GM15510 (cell line): Measurements from ENCODE around the gene EVI2A.

Experiments
- POLR2A ChIP-seq: IDR thresholded peaks from 3 replicates; pipeline ENCODE4 v1.6.1; 2011; ENCODE audit warnings: borderline replicate concordance; ENCODE audit not compliant: insufficient read length; ENCODE audit errors: extremely low read depth

Gene EVI2A

DNA sequence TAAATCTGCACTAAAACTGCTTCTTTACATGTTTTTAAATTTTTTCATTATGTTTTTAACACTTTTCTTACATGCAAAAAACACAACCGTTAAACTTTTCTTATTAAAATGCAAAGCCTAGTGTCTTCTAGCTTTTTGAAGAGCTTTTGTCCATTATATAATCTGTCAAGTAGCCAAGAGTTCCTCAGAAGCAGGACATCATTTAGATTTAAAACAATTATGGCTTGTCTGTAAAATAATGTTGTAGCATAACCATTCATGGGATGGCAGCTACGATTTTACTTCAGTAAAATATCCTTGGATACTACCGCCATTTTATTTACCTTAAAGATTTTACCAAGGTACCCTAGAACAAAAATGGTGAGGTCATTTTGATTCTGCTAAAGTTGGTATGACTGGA lies 27.2 kb downstream of the EVI2A start:
- TF ChIP-seq POLR2A = no peak

DNA sequence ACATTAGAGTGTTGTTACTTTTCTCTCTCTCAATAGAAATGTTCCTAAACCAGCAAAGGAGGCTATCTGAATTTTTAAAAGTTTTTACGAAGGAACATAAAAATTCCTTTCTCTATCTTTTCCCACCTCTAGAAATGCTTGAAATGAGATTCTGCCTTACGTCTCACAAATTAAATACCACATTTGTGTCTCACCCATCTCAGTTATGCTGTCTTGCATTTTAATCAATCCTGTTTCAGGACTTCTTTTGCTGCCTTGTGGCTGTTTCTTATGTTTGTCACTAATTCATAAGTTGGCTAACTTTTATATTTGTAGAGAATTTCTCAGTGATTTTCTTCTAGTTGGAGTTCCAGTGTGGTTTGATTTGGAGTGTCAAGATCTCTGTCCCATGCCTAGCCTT lies 27.8 kb downstream of the EVI2A start:
- TF ChIP-seq POLR2A = no peak

DNA sequence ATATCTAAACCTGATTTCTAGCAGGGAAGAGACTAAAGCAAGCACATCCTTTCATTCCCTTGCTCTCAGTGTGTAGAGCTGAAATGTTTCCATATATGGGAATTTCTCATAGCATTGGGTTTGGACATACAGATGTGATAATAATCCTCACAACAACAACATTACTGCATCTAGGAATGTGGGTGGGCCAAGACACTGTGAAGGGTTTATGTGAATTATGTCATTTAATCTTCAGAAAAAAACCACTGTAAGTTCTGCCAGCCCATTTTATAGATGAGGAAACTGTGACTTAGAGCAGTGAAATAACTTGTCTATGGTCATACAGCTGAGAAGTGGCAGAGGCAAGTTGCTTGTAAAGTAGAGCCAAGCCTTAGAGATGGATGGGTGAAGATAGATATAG lies 29.6 kb downstream of the EVI2A start:
- no peak for TF ChIP-seq POLR2A

DNA sequence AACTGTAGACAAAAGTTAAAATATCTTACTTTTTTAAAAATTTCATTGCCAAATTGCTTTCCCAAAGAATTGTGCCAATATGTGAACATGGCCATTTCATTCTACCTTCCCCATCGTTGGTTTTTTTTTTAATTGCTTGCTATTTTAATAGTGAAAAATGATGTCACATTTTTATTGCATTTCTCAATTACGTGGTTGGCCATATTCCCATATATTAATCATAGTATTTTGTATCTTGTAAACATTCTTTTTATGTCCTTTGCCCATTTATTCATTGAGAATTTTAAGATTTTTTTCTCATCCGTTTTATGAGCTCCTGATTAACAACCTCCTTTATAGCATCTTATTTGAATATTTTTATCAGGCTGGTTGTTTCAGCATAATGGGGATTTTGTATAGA lies 31.6 kb downstream of the EVI2A start:
- TF ChIP-seq POLR2A = no peak

DNA sequence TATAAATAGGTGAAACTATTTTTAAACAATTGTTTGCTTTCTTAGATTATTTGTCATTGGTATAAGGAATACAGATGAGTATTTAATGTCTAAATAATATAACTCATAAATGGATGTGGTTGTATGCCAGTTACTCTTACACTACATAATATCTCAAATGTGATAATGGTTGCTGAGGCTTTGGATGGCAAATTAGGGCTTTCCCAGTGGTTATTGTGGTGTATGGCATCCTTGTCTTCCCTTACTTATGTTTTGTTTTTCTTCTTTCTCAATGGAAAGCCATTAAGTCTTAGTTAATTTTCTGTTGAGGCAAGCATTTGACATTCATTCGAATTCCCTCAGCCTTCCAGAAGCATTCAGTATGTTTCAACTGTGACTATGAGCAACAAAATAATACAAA lies 34.8 kb downstream of the EVI2A start:
- no peak for TF ChIP-seq POLR2A

DNA sequence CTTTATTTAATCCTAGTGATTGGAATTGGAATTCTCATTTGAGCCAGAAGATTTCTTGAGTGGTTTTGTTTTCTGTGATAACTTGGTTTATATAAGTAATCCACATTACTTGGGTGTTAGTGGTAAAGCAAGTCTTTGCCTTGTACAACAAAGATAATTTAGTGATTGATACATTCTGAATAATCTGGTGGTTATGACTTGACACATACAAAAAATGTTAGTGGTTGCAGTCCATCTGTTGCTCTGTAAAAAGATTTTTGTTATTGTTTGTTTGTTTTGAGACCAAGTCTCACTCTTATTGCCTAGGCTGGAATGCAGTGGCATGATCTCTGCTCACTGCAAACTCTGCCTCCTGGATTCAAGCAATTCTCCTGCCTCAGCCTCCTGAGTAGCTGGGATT lies 37.6 kb downstream of the EVI2A start:
- no peak for TF ChIP-seq POLR2A

DNA sequence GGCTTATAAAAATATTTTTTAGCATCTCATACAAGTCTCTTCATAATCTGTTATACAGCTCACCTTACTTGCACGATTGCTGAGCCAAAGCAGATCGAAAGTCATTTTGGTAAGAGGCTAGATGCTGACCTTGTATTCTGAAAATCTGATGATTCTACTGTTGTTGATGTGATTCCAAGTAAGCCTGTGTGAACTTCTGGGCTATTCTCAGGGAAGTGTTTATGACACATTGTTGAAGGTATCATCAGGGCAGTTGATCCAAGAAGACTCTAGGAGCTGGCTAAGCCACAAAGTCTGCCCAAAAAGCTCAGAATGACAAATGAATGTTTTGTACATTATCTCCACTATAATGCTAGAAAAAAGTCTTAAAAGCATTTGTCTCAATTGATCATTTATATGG lies 40.4 kb downstream of the EVI2A start:
- no peak for TF ChIP-seq POLR2A

DNA sequence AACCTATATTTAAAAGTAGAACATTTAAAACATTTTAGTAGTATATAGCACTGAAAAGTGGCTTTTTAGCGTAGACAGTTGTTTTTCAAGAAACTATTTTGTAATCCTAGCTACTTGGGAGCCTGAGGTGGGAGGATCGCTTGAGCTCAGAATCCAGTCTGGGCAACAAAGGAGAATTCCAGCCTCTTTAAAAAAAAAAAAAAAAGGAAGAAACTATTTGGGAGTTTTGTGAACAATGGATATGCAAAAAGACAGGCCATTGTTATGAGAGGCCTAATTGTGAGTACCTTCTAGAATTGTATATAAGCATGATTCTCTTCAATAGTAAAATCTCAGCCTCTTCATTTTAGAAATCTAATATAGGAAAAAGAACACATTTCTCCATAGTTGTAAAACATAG lies 42.0 kb downstream of the EVI2A start:
- TF ChIP-seq POLR2A = no peak

DNA sequence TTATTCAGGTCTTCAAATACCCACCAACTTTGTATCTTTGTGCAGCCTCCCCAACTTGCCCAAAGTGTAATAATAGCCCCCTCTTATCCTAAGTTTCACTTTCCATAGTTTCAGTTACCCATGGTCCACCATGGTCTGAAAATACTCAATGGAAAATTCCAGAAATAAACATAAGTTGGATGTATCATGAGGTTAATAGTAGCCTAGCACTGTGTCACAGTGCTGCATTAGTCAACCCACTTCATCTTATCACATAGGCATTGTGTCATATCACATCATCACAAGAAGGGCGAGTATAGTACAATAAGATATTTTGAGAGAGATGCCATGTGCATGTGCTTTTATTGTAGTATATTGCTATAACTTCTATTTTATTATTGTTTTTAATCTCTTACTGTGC lies 46.3 kb downstream of the EVI2A start:
- no peak for TF ChIP-seq POLR2A

DNA sequence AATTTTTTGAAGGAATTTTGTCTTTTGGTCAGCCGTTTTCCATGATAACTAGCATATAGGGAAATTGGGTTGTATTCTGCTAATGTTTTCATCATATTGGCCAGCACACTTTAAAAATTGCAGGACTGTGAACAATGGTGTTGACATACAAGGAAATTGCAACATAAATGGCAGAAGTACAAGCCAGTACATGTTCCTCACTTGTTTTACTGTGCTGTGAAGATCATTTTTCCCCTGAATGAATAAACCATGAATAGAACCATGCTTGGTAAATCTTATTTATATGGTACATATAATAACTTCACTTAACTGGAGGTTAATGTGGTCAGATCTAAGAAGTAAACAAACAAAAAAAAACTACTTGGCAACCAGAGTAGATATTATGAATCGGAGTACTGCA lies 47.2 kb downstream of the EVI2A start:
- TF ChIP-seq POLR2A = no peak

DNA sequence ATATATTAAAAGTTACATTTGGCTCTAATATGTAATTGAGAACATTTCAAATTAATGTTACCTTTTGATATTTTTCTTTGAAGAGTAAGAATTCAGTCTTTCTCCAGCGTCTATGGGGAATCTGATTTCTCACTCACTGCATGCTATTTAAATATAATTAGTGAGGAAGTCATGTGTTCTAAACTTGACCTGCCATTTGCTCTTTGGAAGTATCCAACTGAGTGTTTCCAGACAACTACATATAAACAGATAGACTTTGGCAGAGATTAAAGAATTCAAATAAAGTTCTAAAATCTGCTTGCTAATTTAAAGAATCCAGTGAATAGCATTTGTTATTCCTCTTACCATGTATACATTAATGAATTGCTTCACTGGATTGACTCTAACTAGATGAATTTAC lies 47.9 kb downstream of the EVI2A start:
- no peak for TF ChIP-seq POLR2A

DNA sequence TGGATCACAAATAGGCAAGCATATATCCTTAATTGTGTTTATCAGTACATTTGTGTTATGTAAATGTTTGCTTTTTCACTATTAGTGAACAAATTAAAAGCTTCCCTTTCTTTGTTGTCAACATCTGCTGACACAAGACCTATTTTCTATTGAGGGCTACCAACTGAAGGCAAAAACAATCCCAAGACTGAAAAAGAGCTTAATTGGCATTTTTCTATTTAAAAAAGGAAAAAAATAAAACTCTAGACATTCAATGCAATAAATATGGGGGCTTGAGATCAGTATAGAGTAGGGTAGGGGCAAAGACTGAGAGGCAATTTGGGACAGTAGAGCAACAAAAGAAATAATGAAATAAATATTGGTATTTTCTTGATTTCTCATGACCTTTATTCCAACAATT lies 48.6 kb downstream of the EVI2A start:
- TF ChIP-seq POLR2A = no peak

DNA sequence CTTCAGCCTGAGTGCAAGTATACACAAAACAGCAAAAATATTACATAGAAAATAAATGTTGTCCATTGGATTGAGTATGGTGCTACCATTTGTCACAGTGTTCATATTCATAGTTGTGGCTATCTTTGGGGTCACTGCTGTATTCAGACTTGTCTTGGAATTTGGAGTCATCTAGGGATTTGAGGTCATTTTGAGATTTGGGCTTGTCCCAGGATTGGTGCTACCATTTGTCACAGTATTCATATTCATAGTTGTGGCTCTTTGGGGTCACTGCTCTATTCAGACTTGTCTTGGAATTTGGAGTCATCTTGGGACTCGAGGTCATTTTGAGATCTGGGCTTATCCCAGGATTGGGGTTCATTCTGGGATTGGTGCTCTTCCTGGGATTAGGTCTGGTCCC lies 49.2 kb downstream of the EVI2A start:
- no peak for TF ChIP-seq POLR2A

DNA sequence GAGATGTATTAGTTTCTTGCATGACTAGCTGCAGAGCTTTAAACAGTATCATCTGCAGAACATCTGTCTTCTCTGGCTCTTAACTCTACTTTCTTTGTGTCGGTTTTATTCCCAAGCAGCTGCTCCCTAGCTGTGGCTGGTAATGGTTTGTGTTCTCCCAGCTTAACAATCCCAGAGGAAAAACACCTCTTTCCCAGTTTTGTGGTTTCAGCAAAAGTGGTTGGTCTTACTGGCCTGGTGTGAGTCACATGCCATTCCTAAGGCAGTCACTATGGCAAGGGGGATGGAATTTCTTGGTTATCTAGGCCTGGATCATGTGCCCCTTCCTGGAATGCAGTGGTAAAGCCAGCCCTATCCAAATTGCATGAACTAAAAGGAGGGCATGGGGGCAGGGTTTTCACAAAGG lies 51.8 kb downstream of the EVI2A start:
- no peak for TF ChIP-seq POLR2A

DNA sequence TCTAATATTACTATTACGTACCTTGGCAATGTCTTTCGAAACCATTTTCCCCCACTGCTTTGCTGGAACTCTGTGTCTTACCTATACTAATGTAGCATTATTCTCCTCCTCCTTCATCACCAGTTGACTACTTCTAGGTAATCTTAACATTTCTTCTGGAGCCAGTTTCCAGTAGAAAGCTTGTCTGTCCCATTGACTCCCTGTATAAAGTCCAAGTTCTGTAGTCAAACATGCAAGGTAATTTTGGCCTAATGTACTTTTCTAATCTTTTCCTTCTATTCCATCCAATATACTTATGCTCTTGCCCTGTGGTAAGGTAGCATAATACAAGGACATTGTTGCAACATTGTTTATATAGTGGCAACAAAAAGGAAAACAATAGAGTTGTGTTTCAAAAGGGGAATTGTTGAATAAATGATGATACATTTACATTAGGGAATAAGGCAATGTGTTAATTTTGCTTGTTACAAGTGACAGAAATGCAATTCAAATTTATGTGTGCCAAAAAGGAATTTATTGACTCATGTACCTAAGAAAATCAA lies 52.3 kb downstream of the EVI2A start:
- TF ChIP-seq POLR2A = no peak
